Dermis microvascular lymphatic vessel endothelial cell (primary cell): ENCODE data around the gene ZNF469. TPM values are rescaled to one million over a fixed set of nuclear protein-coding genes. Genes with fewer than 3 reads are reported as not detected.

Source experiments
- DNase-seq, 2 donors: peaks; one replicate each; pipeline versions ENCODE4 v3.0.0 to v3.0.0-alpha.2; 2010; ENCODE audit warnings: low read depth in 2 of 2
- total RNA-seq: library from RNA; depleted of rRNA; stranded (reverse); fragments of >200 nt; gene quantifications from 2 replicates; pipeline ENCODE4 v1.2.1, GENCODE V29; 2014

Gene ZNF469
- total RNA-seq, 1 donor from 2014 or later = 0.39 TPM

- peak in 1 of 2 donors; percentile 10 for DNase-seq
These were observed 34.9 kb upstream of the ZNF469 start for GRCh38 chr16:88347656-88348376.

DNA sequence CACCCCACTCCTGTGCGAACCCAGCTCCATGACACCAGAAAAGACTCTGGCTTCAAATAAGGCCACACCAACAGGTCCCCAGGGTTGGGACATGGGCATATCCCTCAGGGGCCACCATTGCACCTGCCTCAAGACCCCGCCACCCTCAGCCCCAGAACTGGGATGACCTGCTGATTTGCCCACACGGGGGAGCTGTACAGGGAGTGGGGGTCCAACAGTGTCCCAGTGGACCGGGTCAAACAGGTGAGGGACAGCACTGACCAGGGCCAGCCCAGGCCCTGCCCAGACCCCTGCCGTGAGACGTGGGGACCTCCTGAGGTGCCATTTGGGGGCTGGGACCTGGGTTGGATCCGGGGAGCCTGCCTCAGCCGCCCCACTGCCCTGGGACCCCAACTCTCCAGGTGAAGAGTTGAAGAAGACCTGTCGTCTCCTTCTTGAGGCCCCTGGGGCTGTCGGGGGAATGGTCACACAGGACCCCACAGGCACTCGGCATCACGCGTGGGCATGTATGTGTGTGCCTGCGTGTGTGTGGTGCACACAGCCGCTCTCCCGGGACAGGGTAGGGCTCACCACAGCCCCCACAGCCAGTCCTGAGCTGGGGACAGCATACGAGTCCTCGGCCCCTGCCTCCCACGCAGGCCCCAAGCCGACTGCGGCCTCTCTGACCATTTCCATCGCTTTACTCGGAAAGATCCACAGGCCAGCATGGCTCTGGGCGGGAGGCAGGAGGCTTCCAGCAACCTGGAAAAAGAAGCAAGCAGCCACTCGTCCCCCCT lies 34.2 kb upstream of the ZNF469 start:
- no peak for DNase-seq

GRCh38 chr16:88349153-88349902 lies 33.4 kb upstream of the ZNF469 start:
- DNase-seq = no peak

DNA sequence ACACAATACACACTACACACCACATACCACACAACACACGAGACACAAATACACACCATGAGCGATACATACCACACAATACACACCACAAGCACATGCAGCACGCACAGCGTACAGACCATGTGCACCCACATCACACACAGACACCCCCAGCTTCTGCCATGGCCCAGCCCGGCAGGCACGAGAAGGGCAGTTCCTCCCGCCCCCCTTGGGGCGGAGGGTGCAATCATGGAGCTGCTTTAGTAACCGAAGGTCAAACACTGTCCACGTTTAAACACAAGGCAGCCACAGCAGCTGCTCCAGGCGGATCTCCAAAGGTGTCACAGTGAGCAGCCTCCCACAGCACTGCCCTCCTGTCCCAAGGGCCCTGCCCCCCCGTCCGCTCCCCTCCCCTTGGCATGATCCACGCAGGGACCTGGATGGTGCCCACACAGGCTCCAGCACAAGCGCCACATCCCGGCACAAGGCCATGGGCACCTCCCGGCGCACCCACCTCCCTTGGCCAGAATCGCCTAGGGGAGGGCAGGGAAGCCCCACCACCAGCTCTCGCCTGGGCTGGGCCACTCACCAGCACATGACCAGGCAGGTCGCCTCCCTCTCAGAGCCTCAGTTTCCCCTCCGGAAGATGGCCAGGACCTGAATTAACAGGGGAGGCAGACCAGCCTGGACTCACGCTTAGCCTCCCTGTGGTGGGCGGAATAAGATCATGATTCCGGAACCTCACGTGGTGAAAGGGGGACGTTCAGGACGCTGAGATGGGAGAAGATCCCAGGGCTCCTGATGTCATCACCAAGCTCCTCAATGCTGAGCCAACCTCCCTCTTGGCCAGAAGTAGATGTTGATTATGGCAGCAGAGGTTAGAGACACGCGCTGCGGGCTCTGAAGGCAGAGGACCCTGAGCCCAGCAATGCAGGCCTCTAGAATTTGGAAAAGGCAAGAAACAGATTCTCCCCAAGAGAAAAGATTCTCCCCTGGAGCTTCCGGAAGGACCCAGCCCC lies 32.6 kb upstream of the ZNF469 start:
- no peak for DNase-seq

- DNase-seq = no peak
These were observed 31.8 kb upstream of the ZNF469 start for GRCh38 chr16:88350922-88351321.

- no peak for DNase-seq
These were observed 31.2 kb upstream of the ZNF469 start for GRCh38 chr16:88351491-88352101.

- DNase-seq = no peak
These were observed 30.2 kb upstream of the ZNF469 start for GRCh38 chr16:88352261-88353200.

DNA sequence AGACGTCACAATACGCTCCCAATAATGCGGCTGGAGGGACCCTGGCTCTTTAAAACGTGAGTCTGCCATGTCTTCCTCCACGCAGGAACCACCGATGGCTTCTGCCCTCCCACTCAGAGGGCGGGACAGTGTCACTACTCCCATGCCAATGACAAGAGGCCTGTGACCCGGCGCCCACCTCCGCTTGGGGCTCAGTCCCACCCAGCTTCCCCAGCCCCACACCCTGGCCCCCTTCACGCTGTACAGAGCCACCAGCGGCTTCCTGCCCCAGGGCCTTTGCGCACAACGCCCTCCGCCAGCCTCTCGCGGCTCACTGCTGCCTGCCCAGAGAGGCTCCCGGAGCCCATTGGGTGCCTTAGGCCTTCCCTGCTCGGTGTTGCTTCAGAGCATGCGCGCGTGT lies 29.5 kb upstream of the ZNF469 start:
- no peak for DNase-seq

DNA sequence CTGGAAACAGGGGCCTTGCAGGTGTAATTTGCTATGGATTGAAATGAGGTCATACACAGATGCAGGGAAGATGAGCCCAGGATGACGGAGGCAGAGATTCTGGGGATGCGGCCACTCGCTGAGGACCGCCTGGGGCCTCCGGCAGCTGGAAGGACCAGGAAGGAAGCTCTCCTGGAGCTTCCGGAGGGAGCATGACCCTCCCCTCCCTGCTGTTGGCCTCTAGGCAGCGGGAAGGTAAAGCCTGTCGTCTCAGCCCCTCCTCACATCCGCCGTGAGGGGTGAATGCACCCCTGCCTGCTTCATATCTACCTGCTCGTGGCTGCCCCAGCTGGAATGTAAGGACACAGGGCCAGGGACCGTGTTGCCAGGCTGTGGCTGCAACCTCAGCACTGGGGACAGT lies 29.1 kb upstream of the ZNF469 start:
- no peak for DNase-seq

DNA sequence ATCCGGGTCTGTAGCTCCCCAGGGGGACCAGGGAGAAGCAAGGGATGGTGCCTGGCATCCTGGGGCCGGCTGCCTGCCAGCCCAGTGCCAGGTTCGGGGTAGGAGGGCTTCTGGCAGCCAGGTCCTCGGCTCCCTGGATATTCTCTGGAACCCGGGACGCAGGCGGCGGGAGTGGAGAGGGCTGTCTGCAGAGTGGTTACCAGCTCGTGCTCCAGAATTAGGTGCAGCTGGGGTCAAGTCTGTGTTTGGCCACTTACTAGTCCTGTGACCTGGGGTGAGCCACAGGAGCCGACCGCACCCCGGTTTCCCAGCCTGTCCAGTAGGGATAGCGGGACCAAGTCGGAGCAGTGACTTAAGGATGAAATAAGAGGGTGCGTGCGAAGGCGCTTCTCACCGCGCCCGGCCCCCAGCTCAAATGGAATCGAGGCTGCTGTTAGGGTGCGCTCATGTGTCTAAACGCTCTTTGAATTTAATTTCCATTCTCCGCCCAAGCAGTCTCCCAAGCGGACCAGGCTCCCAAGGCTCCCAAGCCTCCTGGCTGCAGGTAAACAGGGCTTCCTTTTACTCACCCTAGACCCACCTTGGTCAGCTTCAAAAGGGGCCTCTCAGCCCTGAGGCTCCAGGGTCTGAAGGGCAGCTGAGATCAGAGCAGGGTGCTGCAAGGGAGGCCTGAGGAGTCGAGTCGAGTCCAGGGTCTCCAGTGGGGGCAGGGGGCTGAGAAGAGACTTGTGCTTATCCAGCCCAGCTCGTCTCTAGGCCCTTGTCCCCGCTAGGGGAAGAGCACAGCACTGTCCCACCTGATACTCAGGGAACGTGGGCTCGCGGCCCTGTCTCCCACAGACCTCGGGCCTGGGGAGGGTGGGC lies 28.3 kb upstream of the ZNF469 start:
- no peak for DNase-seq

DNA sequence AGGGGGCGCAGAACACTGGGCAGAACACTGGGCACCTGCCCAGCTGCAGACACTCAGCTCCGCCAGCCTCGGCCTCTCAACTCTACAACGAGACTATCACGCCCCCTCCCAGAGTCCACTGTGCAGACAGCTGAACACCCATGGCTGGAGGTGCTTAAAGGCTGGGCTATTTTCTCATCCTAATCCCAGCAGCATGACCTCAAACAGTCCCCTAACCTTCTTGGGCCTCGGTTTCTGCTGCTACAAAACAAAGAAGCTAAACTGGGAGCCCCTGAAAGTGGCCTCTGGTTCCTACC lies 27.7 kb upstream of the ZNF469 start:
- no peak for DNase-seq

GRCh38 chr16:88355389-88356123 lies 27.2 kb upstream of the ZNF469 start:
- no peak for DNase-seq

DNA sequence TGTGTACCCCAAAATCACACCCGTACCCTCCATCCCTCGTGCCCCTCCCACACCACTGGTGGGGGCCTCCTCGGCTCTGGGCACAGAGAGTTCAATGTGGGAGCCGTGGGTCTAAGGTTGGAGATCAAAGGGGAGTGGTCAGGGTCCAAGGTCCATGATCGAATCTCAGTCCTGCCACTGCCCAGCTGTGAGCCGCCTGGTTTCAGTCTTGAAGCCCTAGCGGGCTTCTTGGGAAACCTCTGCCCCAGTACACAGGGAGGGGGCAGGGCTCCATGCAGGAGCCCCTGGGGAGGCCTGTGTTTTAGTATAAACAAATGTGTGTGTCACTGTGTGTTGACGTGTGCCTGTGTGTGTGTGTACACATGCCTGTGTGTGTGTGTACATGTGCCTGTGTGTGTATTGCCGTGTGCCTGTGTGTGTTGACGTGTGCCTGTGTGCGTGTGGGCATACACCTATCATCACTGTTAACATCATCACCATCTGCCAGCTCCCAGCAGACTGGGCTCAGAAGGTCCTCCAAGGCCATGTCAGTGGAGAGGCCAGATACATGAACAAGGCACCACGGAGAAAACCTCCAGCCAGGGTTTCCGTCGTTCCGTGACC lies 26.5 kb upstream of the ZNF469 start:
- DNase-seq = no peak

GRCh38 chr16:88356727-88357199 lies 26.0 kb upstream of the ZNF469 start:
- DNase-seq = no peak

DNA sequence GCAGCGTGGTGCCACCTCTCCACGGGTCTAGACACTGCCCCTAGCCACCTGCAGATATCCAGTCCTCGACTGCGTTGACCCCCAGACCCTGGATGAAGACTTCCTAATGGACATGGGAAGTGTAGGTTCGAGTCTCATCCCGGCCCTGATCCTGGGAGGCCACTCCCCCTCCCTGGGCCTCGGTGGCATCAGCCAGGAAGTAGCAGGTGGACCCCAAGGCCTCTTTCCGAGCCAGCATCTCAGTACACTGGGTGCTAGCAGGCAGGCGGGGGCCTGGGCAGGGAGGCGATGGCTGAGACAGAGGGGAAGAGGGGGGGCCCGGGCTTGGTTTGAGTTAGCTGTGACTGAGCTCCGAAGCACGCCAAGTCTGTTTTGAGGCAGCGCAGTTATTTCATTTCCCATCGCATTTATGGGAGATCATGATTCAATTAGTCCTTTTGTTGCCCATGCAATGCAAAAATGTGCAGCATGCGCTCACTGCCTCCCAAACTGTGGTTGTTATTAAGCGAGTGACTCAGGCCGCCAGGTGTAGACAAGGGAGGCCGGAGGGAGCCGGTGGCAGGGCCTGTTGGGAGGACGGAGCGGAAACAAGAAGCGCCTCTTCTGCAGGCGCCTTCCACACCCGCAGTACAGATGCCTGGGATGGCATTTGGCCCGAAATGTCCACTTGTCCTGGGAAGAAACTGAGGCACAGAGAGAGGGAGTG lies 25.3 kb upstream of the ZNF469 start:
- DNase-seq = no peak

- no peak for DNase-seq
These were observed 24.7 kb upstream of the ZNF469 start for GRCh38 chr16:88358023-88358420.

DNA sequence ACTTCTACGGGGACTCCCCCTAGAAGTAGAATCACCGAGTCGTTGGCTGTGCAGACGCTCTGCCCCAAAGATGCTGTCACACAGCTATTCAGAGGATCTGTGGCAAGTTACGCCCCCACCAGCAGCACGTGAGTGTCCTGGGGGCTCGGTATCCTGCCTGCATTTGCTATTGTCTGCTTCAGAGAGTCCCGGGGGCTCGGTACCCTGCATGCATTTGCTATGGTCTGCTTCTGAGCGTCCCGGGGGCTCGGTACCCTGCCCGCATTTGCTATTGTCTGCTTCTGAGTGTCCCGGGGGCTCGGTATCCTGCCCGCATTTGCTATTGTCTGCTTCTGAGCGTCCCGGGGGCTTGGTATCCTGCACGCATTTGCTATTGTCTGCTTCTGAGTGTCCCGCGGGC lies 23.8 kb upstream of the ZNF469 start:
- DNase-seq = no peak
